Stimulated activated CD4-positive, alpha-beta T cell treated with anti-CD3 and anti-CD28 coated beads, TNF-alpha, amount 100 ng/mL, for 24 hours (primary cell): ENCODE results near the gene STPG1.
A peak's percentile ranks its signal among the peaks of the same experiment; 100 is the strongest.

Experiments used
- DNase-seq, 3 experiments: peaks; one replicate each; pipeline ENCODE4 v3.0.0-alpha.2; 2020; ENCODE audit warnings: low read depth in 3 of 3

The STPG1 gene

GRCh38 chr1:24369801-24370200, 43.8 kb downstream of the STPG1 start:
- DNase-seq: no peak

- no peak for DNase-seq
Observed at GRCh38 chr1:24369199-24369598, 44.4 kb downstream of the STPG1 start.

- no peak for DNase-seq
Observed at GRCh38 chr1:24366707-24367106, 46.9 kb downstream of the STPG1 start.

GRCh38 chr1:24364975-24365678, 48.5 kb downstream of the STPG1 start:
- DNase-seq: peak in 1 of 3 experiments; percentile 34

DNA sequence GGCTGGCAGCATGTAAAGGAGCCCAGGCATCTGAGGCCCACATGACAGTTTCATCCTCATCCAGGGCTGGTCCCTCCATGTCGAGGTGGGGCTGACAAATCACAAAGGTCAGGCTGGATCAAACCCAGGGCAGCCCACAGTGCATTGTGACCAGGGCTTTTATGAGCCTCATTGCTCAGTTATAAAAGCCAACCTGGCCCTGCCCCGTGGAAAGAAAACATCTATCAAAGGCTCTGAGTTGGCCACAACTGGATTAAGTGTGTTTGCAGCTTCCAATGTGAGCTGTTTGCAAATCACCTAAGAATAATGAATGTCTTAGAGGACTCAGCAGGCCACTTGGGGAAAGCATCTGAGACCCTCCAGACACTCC, 49.0 kb downstream of the STPG1 start:
- DNase-seq: no peak

GRCh38 chr1:24363994-24364393, 49.6 kb downstream of the STPG1 start:
- DNase-seq: no peak

- no peak for DNase-seq
Observed at GRCh38 chr1:24362982-24363614, 50.5 kb downstream of the STPG1 start.

DNA sequence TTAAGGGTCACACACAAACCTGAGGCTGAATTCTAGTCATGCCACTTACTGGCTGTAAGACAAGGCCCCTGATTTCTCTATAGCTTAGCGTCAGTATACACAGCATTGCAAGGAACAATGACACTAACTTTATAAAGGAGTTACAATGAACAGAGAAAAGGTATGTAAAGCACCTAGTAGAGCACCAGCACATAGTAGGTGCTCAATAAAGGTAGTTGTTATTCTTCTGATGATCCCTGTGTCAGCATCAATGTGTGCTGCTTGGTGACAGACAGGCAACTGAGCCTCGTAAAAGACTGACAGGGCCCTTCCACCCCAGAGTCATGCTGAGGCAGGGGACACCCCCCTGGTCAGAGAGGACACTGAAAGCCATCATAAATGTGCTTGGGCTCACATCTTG, 51.2 kb downstream of the STPG1 start:
- no peak for DNase-seq

GRCh38 chr1:24361811-24362210, 51.8 kb downstream of the STPG1 start:
- no peak for DNase-seq

DNA sequence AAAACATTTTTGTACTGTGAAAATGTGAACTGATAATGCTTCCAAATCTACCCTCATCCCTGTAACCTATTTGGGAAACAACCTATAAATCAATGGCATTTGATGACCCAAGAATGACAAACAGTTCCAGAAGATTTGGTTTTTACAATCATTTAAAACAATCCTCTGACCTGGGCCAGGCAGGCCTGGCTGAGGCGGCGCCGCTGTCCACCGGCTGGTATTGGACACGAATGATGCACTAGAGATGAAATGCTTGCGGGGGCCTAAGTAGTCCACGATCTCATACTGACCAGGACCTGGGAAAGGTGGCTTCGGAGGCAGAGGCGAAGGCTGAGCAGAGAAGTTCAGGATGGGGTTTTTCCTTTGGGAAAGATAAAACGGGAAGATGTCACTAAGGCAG, 52.9 kb downstream of the STPG1 start:
- no peak for DNase-seq

- DNase-seq: no peak
Observed at GRCh38 chr1:24357038-24357437, 56.5 kb downstream of the STPG1 start.

- no peak for DNase-seq
Observed at GRCh38 chr1:24355466-24355865, 58.1 kb downstream of the STPG1 start.

- DNase-seq: no peak
Observed at GRCh38 chr1:24353292-24353891, 60.2 kb downstream of the STPG1 start.

GRCh38 chr1:24351918-24352627, 61.5 kb downstream of the STPG1 start:
- DNase-seq: peak; percentile 26 to 69 (median 36)

DNA sequence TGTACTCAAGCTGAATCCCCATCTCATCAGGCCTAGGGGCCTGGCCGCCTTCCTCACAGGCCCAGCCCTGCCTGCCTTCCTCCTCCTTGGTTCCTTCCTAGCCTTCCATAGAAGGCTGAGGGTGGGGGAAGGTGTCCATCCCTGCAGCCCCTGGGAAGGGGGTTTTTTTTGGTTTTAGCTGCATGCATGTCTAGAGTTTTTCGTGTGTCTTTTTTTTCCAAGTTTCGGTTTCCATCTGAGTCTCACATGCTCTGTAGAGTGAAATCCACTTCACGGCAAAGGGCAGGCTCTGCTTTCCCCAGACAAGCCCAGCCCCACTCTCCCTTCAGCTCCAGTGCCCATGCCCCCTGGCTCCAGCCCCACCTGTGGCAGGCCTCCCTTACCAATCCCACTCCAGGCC, 62.3 kb downstream of the STPG1 start:
- peak in 1 of 3 experiments; percentile 22 for DNase-seq

DNA sequence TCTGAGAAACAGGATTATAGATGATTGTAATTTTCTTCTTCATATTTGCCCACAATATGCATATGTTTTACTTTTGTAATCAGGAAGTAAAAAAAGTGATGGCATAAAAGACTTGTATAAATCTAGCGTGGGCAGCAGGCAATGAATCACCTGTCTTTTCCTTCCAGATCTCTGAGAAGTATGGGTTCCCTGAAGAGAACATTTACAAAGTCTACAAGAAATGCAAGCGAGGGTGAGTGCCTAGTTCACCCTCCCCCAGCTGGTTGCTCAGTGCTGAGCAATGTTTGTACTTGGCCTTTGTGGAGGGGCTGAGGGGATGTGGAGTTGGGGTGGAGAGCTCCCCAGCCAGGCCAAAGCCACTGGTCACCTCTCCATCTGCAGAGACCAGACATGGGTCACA, 63.7 kb downstream of the STPG1 start:
- peak in 2 of 3 experiments; percentile 8 to 14 for DNase-seq

DNA sequence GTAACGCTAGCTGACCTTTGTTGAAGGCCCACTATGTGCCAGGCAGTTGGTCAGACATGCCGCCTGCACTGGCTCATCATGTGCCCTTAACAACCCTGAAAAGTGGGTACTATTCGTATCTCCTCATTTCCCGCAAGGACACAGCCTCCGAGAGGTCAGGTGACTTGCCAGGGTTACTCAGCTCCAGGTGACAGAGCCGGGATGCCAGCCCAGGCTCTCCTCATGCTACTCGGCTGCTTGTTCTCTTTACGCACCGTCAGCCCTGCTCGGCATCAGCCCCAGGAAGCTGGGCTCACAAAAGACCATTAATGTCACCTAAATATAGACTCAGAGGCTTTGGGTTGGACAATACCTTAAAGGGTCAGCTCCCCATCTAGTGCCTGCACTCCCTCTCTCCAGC, 65.4 kb downstream of the STPG1 start:
- DNase-seq: no peak

GRCh38 chr1:24347159-24347934, 66.2 kb downstream of the STPG1 start:
- no peak for DNase-seq

DNA sequence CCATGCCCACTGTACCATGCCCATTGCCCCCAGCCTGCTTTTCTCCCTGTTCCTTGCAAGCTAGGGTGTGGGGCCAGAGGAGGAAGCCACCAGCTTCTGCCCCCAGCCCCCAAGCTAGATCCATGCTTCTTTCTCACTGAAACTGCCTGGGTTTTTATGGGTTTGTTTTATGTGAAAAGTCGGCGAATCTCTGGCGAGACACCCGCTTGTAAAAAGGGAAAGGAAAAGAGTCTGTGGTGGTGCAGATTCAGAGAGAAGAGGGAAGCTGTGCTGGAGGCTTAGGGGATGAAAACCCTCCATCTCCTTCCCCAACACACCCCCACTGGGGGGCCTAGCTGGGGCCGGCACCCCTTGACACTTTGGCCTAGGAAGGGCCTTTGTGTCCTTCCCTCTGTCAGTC, 68.2 kb downstream of the STPG1 start:
- DNase-seq: no peak

GRCh38 chr1:24344090-24344742, 69.4 kb downstream of the STPG1 start:
- no peak for DNase-seq

- no peak for DNase-seq
Observed at GRCh38 chr1:24343412-24344089, 70.0 kb downstream of the STPG1 start.
